BLaER1 treated with 17β-estradiol and CSF1 and Interleukin-3, amounts not matched to agents 10 nM and 100 nM (cell line): ENCODE data around the gene KCTD19.

Experiments used
- H3K27ac ChIP-seq, 11 experiments: shearing (Covaris generic); formaldehyde crosslinking; 2 replicates each; pipeline ENCODE4 v1.8.1; 2022
- H3K27me3 ChIP-seq, 11 experiments: shearing (Covaris generic); formaldehyde crosslinking; 2 replicates each; pipeline ENCODE4 v1.8.1; 2022
- H3K36me3 ChIP-seq, 11 experiments: shearing (Covaris generic); formaldehyde crosslinking; 2 replicates each; pipeline ENCODE4 v1.8.1; 2022
- H3K4me1 ChIP-seq, 10 experiments: shearing (Covaris generic); formaldehyde crosslinking; 2 replicates each; pipeline ENCODE4 v1.8.1; 2022
- H3K4me2 ChIP-seq, 11 experiments: shearing (Covaris generic); formaldehyde crosslinking; 2 replicates each; pipeline ENCODE4 v1.8.1; 2022
- H3K4me3 ChIP-seq, 10 experiments: shearing (Covaris generic); formaldehyde crosslinking; 2 replicates each; pipeline ENCODE4 v1.8.1; 2022
- H3K9ac ChIP-seq, 11 experiments: shearing (Covaris generic); formaldehyde crosslinking; 2 replicates each; pipeline ENCODE4 v1.8.1; 2022
- H3K9me3 ChIP-seq, 11 experiments: shearing (Covaris generic); formaldehyde crosslinking; replicated peaks in 1 of 11; 2 replicates each; pipeline ENCODE4 v1.8.1; 2022
- H4K20me1 ChIP-seq, 11 experiments: shearing (Covaris generic); formaldehyde crosslinking; 2 replicates each; pipeline ENCODE4 v1.8.1; 2022
- Cebpa-rat ChIP-seq, 11 experiments: shearing (Covaris generic); IDR thresholded peaks; 2 replicates each; pipeline ENCODE4 v1.8.1; 2022

The KCTD19 gene

GRCh38 chr16:67305216-67306071, 21.1 kb downstream of the KCTD19 start:
- Histone ChIP-seq H3K27ac (no peak overlapping the region), H3K4me3 (no peak overlapping the region), H3K4me2 (no peak overlapping the region), H3K9ac (no peak overlapping the region), H3K9me3 (0 out of 22 replicates have a peak, but pooled peaks cover 0 to 7% (median 0%) of the 10 kb centered on the region in 11 experiments), H3K4me1 (peaks cover 0 to 25% (median 11%) of the 10 kb centered on the region in 10 experiments; a peak in 12 of 20 replicates), H3K27me3 (no peaks in the 10 kb centered on the region), H3K36me3 (no peaks in the 10 kb centered on the region), H4K20me1 (no peaks in the 10 kb centered on the region)
- TF ChIP-seq Cebpa-rat (IDR thresholded peaks at IDR 0.05), result no peak

GRCh38 chr16:67304020-67304419, 22.5 kb downstream of the KCTD19 start:
- Histone ChIP-seq H3K4me2 (no peak overlapping the region), H4K20me1 (no peaks in the 10 kb centered on the region), H3K4me1 (peaks cover 0 to 17% (median 11%) of the 10 kb centered on the region in 10 experiments; a peak in 12 of 20 replicates), H3K9me3 (0 out of 22 replicates have a peak, but pooled peaks cover 0 to 7% (median 0%) of the 10 kb centered on the region in 11 experiments), H3K4me3 (no peak overlapping the region), H3K36me3 (no peaks in the 10 kb centered on the region), H3K27ac (no peak overlapping the region), H3K9ac (no peak overlapping the region), H3K27me3 (no peaks in the 10 kb centered on the region)
- TF ChIP-seq Cebpa-rat (IDR thresholded peaks at IDR 0.05), result no peak

GRCh38 chr16:67302970-67303369, 23.6 kb downstream of the KCTD19 start:
- Histone ChIP-seq H3K4me1 (peaks cover 0 to 7% (median 3%) of the 10 kb centered on the region in 10 experiments; a peak in 11 of 20 replicates), H3K4me2 (no peak overlapping the region), H3K36me3 (no peaks in the 10 kb centered on the region), H3K9ac (no peak overlapping the region), H3K27me3 (no peaks in the 10 kb centered on the region), H3K4me3 (no peak overlapping the region), H4K20me1 (no peaks in the 10 kb centered on the region), H3K9me3 (0 out of 22 replicates have a peak, but pooled peaks cover 0 to 7% (median 0%) of the 10 kb centered on the region in 11 experiments), H3K27ac (no peak overlapping the region)
- no peak for TF ChIP-seq Cebpa-rat (IDR thresholded peaks at IDR 0.05)

- H3K9ac ChIP-seq, result no peak overlapping the region
- H3K27me3 ChIP-seq, result no peaks in the 10 kb centered on the region
- H3K4me2 ChIP-seq, result no peak overlapping the region
- 0 out of 22 replicates have a peak, but pooled peaks cover 0 to 7% (median 0%) of the 10 kb centered on the region in 11 experiments for H3K9me3 ChIP-seq
- H3K36me3 ChIP-seq, result no peaks in the 10 kb centered on the region
- H4K20me1 ChIP-seq, result no peaks in the 10 kb centered on the region
- H3K27ac ChIP-seq, result no peak overlapping the region
- H3K4me3 ChIP-seq, result no peak overlapping the region
- TF ChIP-seq Cebpa-rat (IDR thresholded peaks at IDR 0.05), result no peak
- H3K4me1 ChIP-seq, result no peaks in the 10 kb centered on the region
Measured at GRCh38 chr16:67302076-67302475, 24.5 kb downstream of the KCTD19 start.

GRCh38 chr16:67301080-67301782, 25.3 kb downstream of the KCTD19 start:
- TF ChIP-seq Cebpa-rat (IDR thresholded peaks at IDR 0.05), result no peak

GRCh38 chr16:67299269-67299668, 27.3 kb downstream of the KCTD19 start:
- Histone ChIP-seq H3K4me1 (no peaks in the 10 kb centered on the region), H3K27me3 (no peaks in the 10 kb centered on the region), H3K9ac (no peak overlapping the region), H3K27ac (no peak overlapping the region), H3K4me3 (no peak overlapping the region), H3K4me2 (no peak overlapping the region), H3K9me3 (no peaks in the 10 kb centered on the region), H3K36me3 (no peaks in the 10 kb centered on the region), H4K20me1 (no peaks in the 10 kb centered on the region)
- TF ChIP-seq Cebpa-rat (IDR thresholded peaks at IDR 0.05), result no peak

More at GRCh38 chr16:67301080-67301782, 25.3 kb downstream of the KCTD19 start:
- H3K9ac ChIP-seq, result no peak overlapping the region
- H3K36me3 ChIP-seq, result no peaks in the 10 kb centered on the region
- no peaks in the 10 kb centered on the region for H4K20me1 ChIP-seq
- H3K9me3 ChIP-seq, result 0 out of 22 replicates have a peak, but pooled peaks cover 0 to 7% (median 0%) of the 10 kb centered on the region in 11 experiments
- H3K4me1 ChIP-seq, result no peaks in the 10 kb centered on the region
- H3K27me3 ChIP-seq, result no peaks in the 10 kb centered on the region
- H3K27ac ChIP-seq, result no peak overlapping the region
- no peak overlapping the region for H3K4me3 ChIP-seq
- no peak overlapping the region for H3K4me2 ChIP-seq

GRCh38 chr16:67298277-67298676, 28.3 kb downstream of the KCTD19 start:
- no peak overlapping the region for H3K27ac ChIP-seq
- no peaks in the 10 kb centered on the region for H3K27me3 ChIP-seq
- no peaks in the 10 kb centered on the region for H3K9me3 ChIP-seq
- no peak overlapping the region for H3K9ac ChIP-seq
- no peak overlapping the region for H3K4me3 ChIP-seq
- no peaks in the 10 kb centered on the region for H4K20me1 ChIP-seq
- no peaks in the 10 kb centered on the region for H3K36me3 ChIP-seq
- no peak overlapping the region for H3K4me2 ChIP-seq
- no peaks in the 10 kb centered on the region for H3K4me1 ChIP-seq
- no peak for TF ChIP-seq Cebpa-rat (IDR thresholded peaks at IDR 0.05)

- no peak for TF ChIP-seq Cebpa-rat (IDR thresholded peaks at IDR 0.05)
- H3K9me3 ChIP-seq, result no peaks in the 10 kb centered on the region
- no peak overlapping the region for H3K4me2 ChIP-seq
- no peak overlapping the region for H3K27ac ChIP-seq
- H4K20me1 ChIP-seq, result no peaks in the 10 kb centered on the region
- no peaks in the 10 kb centered on the region for H3K4me1 ChIP-seq
- H3K27me3 ChIP-seq, result no peaks in the 10 kb centered on the region
- H3K4me3 ChIP-seq, result no peak overlapping the region
- H3K9ac ChIP-seq, result no peak overlapping the region
- H3K36me3 ChIP-seq, result no peaks in the 10 kb centered on the region
Measured at GRCh38 chr16:67296420-67296819, 30.1 kb downstream of the KCTD19 start.

GRCh38 chr16:67294938-67295361, 31.6 kb downstream of the KCTD19 start:
- Histone ChIP-seq H3K27ac (no peak overlapping the region), H4K20me1 (no peaks in the 10 kb centered on the region), H3K9me3 (no peaks in the 10 kb centered on the region), H3K4me1 (peaks cover 0 to under 1% (median 0%) of the 10 kb centered on the region in 10 experiments; a peak in 2 of 20 replicates), H3K9ac (no peak overlapping the region), H3K36me3 (no peaks in the 10 kb centered on the region), H3K4me3 (no peak overlapping the region), H3K4me2 (no peak overlapping the region), H3K27me3 (no peaks in the 10 kb centered on the region)
- no peak for TF ChIP-seq Cebpa-rat (IDR thresholded peaks at IDR 0.05)
